ENCODE results near the gene CNOT4.

DNA sequence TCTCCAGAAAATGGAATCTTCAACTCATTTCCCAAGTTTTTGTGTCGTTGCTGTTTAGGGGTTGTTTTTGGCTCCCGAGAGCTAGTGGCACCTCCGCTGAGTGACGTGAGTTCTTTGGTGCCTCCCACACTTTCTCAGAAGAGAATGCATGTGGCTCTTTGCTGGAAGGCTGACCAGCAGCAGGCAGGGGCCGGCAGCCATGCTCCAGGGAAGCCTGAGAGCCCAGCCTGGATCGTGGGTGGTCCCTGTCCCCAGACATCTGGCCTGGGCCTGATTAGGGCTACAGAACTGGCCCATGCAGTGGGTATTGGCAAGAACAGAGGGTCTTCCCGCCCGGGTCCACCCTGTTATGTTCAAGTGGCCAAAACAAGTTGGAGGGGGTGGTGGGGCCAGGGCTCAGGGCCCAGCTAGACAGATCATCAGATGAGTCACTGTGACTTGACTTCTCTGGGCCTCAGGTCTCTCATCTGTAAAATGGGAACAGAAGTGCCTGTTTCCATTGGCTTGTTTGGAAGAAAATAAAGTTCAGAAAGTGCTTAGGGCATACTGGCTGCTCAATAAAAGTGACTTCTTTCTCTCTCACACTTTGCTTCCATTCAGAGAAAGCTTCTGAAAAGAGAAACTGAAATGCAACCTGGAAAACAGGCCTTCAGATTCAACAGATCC is 193.1 kb downstream of the CNOT4 start:
- TF ChIP-seq, protein P1, sequence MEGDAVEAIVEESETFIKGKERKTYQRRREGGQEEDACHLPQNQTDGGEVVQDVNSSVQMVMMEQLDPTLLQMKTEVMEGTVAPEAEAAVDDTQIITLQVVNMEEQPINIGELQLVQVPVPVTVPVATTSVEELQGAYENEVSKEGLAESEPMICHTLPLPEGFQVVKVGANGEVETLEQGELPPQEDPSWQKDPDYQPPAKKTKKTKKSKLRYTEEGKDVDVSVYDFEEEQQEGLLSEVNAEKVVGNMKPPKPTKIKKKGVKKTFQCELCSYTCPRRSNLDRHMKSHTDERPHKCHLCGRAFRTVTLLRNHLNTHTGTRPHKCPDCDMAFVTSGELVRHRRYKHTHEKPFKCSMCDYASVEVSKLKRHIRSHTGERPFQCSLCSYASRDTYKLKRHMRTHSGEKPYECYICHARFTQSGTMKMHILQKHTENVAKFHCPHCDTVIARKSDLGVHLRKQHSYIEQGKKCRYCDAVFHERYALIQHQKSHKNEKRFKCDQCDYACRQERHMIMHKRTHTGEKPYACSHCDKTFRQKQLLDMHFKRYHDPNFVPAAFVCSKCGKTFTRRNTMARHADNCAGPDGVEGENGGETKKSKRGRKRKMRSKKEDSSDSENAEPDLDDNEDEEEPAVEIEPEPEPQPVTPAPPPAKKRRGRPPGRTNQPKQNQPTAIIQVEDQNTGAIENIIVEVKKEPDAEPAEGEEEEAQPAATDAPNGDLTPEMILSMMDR (IDR thresholded peaks at IDR 0.05), result no peak
- TF ChIP-seq POLR2A (IDR thresholded peaks at IDR 0.05), result no peak
